Esophagus muscularis mucosa (tissue), 4 donors: Measurements from ENCODE around the gene QRICH1. TPM values are rescaled to one million over a fixed set of nuclear protein-coding genes. Genes with fewer than 3 reads are reported as not detected.

Experiments used
- DNase-seq: peaks from one replicate; pipeline ENCODE4 v3.0.0-alpha.2; 2017; ENCODE audit errors: extremely low spot score
- H3K27ac ChIP-seq, 4 donors: fragments of 200-600 bp; sonication (generic); replicated peaks in 1 of 4; 1 replicate in 3 of 4; 2 replicates in 1 of 4; pipeline ENCODE4 v1.5.1; 2016 to 2019; ENCODE audit warnings: mild to moderate bottlenecking in 1 of 4
- H3K27me3 ChIP-seq, 4 donors: fragments of 200-600 bp; sonication (generic); one replicate each; pipeline versions ENCODE4 v1.5.1 to v1.6.0; 2016 to 2019
- H3K36me3 ChIP-seq, 4 donors: fragments of 200-600 bp; sonication (generic); one replicate each; pipeline ENCODE4 v1.5.1; 2016 to 2019
- H3K4me1 ChIP-seq, 4 donors: fragments of 200-600 bp; sonication (generic); one replicate each; pipeline ENCODE4 v1.5.1; 2016 to 2019
- H3K4me3 ChIP-seq, 4 donors: fragments of 200-600 bp; sonication (generic); 1 replicate in 2 of 4; 2 replicates in 2 of 4; pipeline ENCODE4 v1.5.1; 2016 to 2019; ENCODE audit warnings: mild to moderate bottlenecking in 4 of 4, moderate library complexity in 1 of 4
- H3K9me3 ChIP-seq, 4 donors: fragments of 200-600 bp; sonication (generic); 1 replicate in 3 of 4; 2 replicates in 1 of 4; pipeline ENCODE4 v1.5.1; 2016 to 2019
- EP300 ChIP-seq: sonication (generic); formaldehyde crosslinking; IDR thresholded peaks from one replicate; pipeline ENCODE4 v1.6.1; 2017; ENCODE audit warnings: antibody characterized with exemption
- POLR2A ChIP-seq: fragments of 450-650 bp; IDR thresholded peaks from one replicate; pipeline ENCODE4 v1.6.1; 2017; ENCODE audit warnings: antibody characterized with exemption, moderate library complexity, mild to moderate bottlenecking, low read depth
- POLR2AphosphoS5 ChIP-seq, 2 donors: sonication (generic); formaldehyde crosslinking; IDR thresholded peaks; one replicate each; pipeline ENCODE4 v1.6.1; 2017; ENCODE audit warnings: antibody characterized with exemption in 2 of 2
- WGBS: methylation state at CpG from one replicate; pipeline ENCODE4 v1.1.5; 2018; 5-methylcytosine and 5-hydroxymethylcytosine counted together
- intact Hi-C: fragments of 100-400 bp; cut with DNase I; formaldehyde crosslinking; loops from one replicate; pipeline ENCODE4 v1.15.1; 2023
- total RNA-seq, 4 donors: library from RNA; depleted of rRNA; stranded (reverse); fragments of >200 nt; gene quantifications; one replicate each; pipeline versions ENCODE4 v1.1.0 to v1.2.1, GENCODE V29; 2016
- TF ChIP-seq, protein P1 (sequence below), 3 experiments: fragments of 200-600 bp in 2 of 3; fragments of 450-650 bp in 1 of 3; sonication (generic) in 2 of 3; IDR thresholded peaks; one replicate each; pipeline ENCODE4 v1.5.1; 2017 to 2019; ENCODE audit warnings: antibody characterized with exemption in 3 of 3, mild to moderate bottlenecking in 2 of 3, moderate library complexity in 1 of 3

The QRICH1 gene
- total RNA-seq, 4 donors from 2014 or later, result 81.8 to 228 (median 91.2) TPM

- no peak for DNase-seq
- Histone ChIP-seq H3K27ac (peak overlapping the region; percentile 92 to 98 (median 94)), H3K4me3 (peak overlapping the region; percentile 72 to 97 (median 89)), H3K9me3 (no peaks in the 10 kb centered on the region), H3K36me3 (peaks cover 73 to 84% (median 81%) of the 10 kb centered on the region in 4 donors), H3K4me1 (peaks cover 17 to 46% (median 30%) of the 10 kb centered on the region in 4 donors), H3K27me3 (no peaks in the 10 kb centered on the region)
- WGBS, result 76% methylated on average over 10 of the region's 17 CpGs
- intact Hi-C loops, result no loop called here
- TF ChIP-seq EP300, result no peak
- no peak for TF ChIP-seq POLR2AphosphoS5 (IDR thresholded peaks at IDR 0.05)
- no peak for TF ChIP-seq POLR2A
- TF ChIP-seq, protein P1, sequence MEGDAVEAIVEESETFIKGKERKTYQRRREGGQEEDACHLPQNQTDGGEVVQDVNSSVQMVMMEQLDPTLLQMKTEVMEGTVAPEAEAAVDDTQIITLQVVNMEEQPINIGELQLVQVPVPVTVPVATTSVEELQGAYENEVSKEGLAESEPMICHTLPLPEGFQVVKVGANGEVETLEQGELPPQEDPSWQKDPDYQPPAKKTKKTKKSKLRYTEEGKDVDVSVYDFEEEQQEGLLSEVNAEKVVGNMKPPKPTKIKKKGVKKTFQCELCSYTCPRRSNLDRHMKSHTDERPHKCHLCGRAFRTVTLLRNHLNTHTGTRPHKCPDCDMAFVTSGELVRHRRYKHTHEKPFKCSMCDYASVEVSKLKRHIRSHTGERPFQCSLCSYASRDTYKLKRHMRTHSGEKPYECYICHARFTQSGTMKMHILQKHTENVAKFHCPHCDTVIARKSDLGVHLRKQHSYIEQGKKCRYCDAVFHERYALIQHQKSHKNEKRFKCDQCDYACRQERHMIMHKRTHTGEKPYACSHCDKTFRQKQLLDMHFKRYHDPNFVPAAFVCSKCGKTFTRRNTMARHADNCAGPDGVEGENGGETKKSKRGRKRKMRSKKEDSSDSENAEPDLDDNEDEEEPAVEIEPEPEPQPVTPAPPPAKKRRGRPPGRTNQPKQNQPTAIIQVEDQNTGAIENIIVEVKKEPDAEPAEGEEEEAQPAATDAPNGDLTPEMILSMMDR (IDR thresholded peaks at IDR 0.05), result no peak
These were observed 27.4 kb upstream of the QRICH1 start for GRCh38 chr3:49121132-49121736.

GRCh38 chr3:49120438-49121131 lies 26.7 kb upstream of the QRICH1 start, which contains the start of gene USP19:
TSS of gene USP19 (minus strand) at chr3:49120823. CDS start at chr3:49119145, 1,678 bp downstream.
- peak within 1 kb of the TSS; percentile 92 to 98 (median 94) for H3K27ac ChIP-seq
- H3K9me3 ChIP-seq, result no peaks in the 10 kb centered on the region
- H3K36me3 ChIP-seq, result peaks cover 73 to 84% (median 81%) of the 10 kb centered on the region in 4 donors
- TF ChIP-seq EP300, result no peak
- TF ChIP-seq, protein P1 (IDR thresholded peaks at IDR 0.05), result peak in 1 of 3 experiments; percentile 17
- TF ChIP-seq POLR2A, result peak; percentile 75
- TF ChIP-seq POLR2AphosphoS5 (IDR thresholded peaks at IDR 0.05), result peak; percentile 97 to 99
- no peaks in the 10 kb centered on the region for H3K27me3 ChIP-seq
- H3K4me3 ChIP-seq, result peak within 1 kb of the TSS; percentile 72 to 97 (median 89)
- intact Hi-C loops, result no loop called here
- H3K4me1 ChIP-seq, result peaks cover 17 to 46% (median 30%) of the 10 kb centered on the region in 4 donors
- 0% methylated on average over 21 of the region's 70 CpGs for WGBS
- DNase-seq, result peak; percentile 99

DNA sequence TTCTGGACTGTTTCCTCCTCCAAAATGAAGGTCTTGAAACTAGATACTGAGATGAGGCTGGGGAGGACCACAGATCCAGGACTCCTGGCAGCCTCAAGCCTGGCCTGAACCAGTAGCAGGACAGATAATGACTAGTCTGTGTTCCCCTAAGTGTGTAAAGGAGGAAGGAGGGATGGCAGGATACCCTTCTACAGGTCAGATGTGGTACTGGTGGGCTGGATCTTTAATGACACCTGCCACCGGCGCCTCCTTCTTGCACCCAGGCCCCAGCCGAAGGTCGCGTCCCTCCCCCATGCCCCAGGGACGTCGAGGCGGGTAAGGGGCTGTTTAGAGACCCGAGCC lies 26.2 kb upstream of the QRICH1 start:
- H3K27ac ChIP-seq, result peak overlapping the region; percentile 92 to 98 (median 94)
- H3K9me3 ChIP-seq, result no peaks in the 10 kb centered on the region
- peaks cover 73 to 84% (median 81%) of the 10 kb centered on the region in 4 donors for H3K36me3 ChIP-seq
- H3K27me3 ChIP-seq, result no peaks in the 10 kb centered on the region
- WGBS, result 0% methylated on average over 4 of the region's 9 CpGs
- peaks cover 17 to 42% (median 30%) of the 10 kb centered on the region in 4 donors for H3K4me1 ChIP-seq
- no peak for TF ChIP-seq EP300
- TF ChIP-seq POLR2A, result no peak
- TF ChIP-seq, protein P1 (IDR thresholded peaks at IDR 0.05), result no peak
- no peak for TF ChIP-seq POLR2AphosphoS5 (IDR thresholded peaks at IDR 0.05)
- DNase-seq, result no peak
- intact Hi-C loops, result no loop called here
- peak overlapping the region; percentile 72 to 97 (median 89) for H3K4me3 ChIP-seq

DNA sequence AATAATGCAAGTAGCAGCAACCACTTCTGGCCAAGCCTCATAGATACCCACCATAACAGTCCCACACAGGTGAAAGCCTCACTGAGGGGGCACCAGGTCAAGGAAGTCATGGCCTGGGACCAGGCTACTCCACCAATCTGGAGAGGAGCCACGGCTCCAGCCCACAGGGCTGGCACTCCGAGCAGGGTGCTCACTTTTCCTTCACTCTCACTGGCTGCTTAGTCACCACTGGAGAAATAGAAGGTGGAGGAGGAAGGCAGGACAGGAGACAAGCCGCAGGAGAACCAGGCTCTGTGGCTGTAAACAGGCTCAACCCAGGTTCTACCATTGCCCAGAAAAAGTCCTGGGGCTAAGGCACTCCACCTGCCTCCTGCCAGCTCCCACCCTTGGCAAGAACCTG lies 25.6 kb upstream of the QRICH1 start:
- Histone ChIP-seq H3K27ac (peak overlapping the region; percentile 92 to 98 (median 94)), H3K4me1 (peaks cover 17 to 42% (median 30%) of the 10 kb centered on the region in 4 donors), H3K9me3 (no peaks in the 10 kb centered on the region), H3K36me3 (peaks cover 73 to 84% (median 81%) of the 10 kb centered on the region in 4 donors), H3K4me3 (peak overlapping the region; percentile 72 to 97 (median 89)), H3K27me3 (no peaks in the 10 kb centered on the region)
- DNase-seq, result no peak
- WGBS, result 61% methylated on average over 2 of the region's 3 CpGs
- TF ChIP-seq POLR2AphosphoS5 (IDR thresholded peaks at IDR 0.05), result no peak
- intact Hi-C loops, result no loop called here

GRCh38 chr3:49119036-49119435 lies 25.2 kb upstream of the QRICH1 start:
- H3K4me1 ChIP-seq, result peaks cover 17 to 42% (median 30%) of the 10 kb centered on the region in 4 donors
- 66% methylated on average over 10 of the region's 10 CpGs for WGBS
- peak overlapping the region; percentile 92 to 98 (median 94) for H3K27ac ChIP-seq
- TF ChIP-seq EP300, result no peak
- no peak for TF ChIP-seq POLR2AphosphoS5 (IDR thresholded peaks at IDR 0.05)
- TF ChIP-seq, protein P1 (IDR thresholded peaks at IDR 0.05), result no peak
- no peak for TF ChIP-seq POLR2A
- H3K36me3 ChIP-seq, result peaks cover 73 to 84% (median 81%) of the 10 kb centered on the region in 4 donors
- no peaks in the 10 kb centered on the region for H3K27me3 ChIP-seq
- no peaks in the 10 kb centered on the region for H3K9me3 ChIP-seq
- H3K4me3 ChIP-seq, result peak overlapping the region in 3 of 4 donors; percentile 72 to 97 (median 92)
- no peak for DNase-seq
- intact Hi-C loops, result no loop called here
